Astrocyte (in vitro differentiated cells and primary cell): ENCODE measurements around the gene KLHL26.

Experiments used
- CTCF ChIP-seq: IDR thresholded peaks from 2 replicates; pipeline ENCODE4 v1.5.1; 2011; ENCODE audit warnings: low read depth, mild to moderate bottlenecking, inconsistent platforms, low read length, moderate library complexity; ENCODE audit not compliant: insufficient read depth
- EZH2 ChIP-seq: IDR thresholded peaks from 2 replicates; pipeline ENCODE4 v1.6.1; 2012; ENCODE audit warnings: mild to moderate bottlenecking, low read length, inconsistent platforms; ENCODE audit not compliant: insufficient read depth

DNA sequence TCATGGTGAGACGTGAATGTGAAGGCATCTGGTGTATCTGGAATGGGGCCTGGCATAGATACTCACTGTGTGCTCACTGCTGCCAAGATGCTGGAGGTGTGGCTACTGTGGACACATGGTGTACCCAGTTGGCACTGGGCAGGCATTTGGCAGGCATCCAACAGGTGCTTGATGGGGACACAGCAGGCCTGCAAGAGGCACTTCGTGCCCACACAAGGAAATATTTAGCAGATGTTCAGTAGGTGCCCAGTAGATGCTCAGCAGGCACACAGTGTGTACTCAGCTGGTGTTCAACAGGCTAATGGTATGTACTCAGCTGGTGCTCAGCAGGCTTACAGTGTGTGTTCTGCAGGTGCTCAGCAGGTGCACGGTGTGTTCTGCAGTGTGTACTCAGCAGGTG, 60.9 kb downstream of the KLHL26 start:
- no peak for TF ChIP-seq EZH2
- no peak for TF ChIP-seq CTCF
